Osteocyte (in vitro differentiated cells): ENCODE measurements around the gene CYB561A3. TPM values are rescaled to one million over a fixed set of nuclear protein-coding genes. Genes with fewer than 3 reads are reported as not detected.

Experiments used
- DNase-seq: peaks from one replicate; pipeline ENCODE4 v3.0.0; 2021; ENCODE audit warnings: mixed read lengths; ENCODE audit not compliant: unreplicated experiment; ENCODE audit errors: extremely low spot score
- H3K27ac Mint-ChIP-seq: one replicate; pipeline ENCODE4 v1.8.0; 2021; ENCODE audit warnings: mild to moderate bottlenecking, mixed read lengths; ENCODE audit not compliant: unreplicated experiment
- H3K27me3 Mint-ChIP-seq: one replicate; pipeline ENCODE4 v1.8.0; 2021; ENCODE audit warnings: mixed read lengths; ENCODE audit not compliant: unreplicated experiment
- H3K36me3 Mint-ChIP-seq: one replicate; pipeline ENCODE4 v1.8.0; 2021; ENCODE audit warnings: mixed read lengths; ENCODE audit not compliant: unreplicated experiment
- H3K4me1 Mint-ChIP-seq: one replicate; pipeline ENCODE4 v1.8.0; 2021; ENCODE audit warnings: mixed read lengths; ENCODE audit not compliant: unreplicated experiment
- H3K4me3 Mint-ChIP-seq: one replicate; pipeline ENCODE4 v1.8.0; 2021; ENCODE audit warnings: mild to moderate bottlenecking, moderate library complexity, mixed read lengths; ENCODE audit not compliant: unreplicated experiment
- H3K9me3 Mint-ChIP-seq: one replicate; pipeline ENCODE4 v1.8.0; 2021; ENCODE audit warnings: mixed read lengths; ENCODE audit not compliant: unreplicated experiment
- total RNA-seq: library from RNA; stranded (reverse); gene quantifications from 2 replicates; pipeline ENCODE4 v1.2.1, GENCODE V29; 2021
- TF ChIP-seq, protein P1 (sequence below): fragments of 200-600 bp; sonication (generic); IDR thresholded peaks from 2 replicates; pipeline ENCODE4 v1.5.0; 2021; ENCODE audit warnings: antibody characterized with exemption, mild to moderate bottlenecking, moderate library complexity

CYB561A3 gene
- total RNA-seq, 1 donor from 2014 or later = 49.5 TPM

DNA sequence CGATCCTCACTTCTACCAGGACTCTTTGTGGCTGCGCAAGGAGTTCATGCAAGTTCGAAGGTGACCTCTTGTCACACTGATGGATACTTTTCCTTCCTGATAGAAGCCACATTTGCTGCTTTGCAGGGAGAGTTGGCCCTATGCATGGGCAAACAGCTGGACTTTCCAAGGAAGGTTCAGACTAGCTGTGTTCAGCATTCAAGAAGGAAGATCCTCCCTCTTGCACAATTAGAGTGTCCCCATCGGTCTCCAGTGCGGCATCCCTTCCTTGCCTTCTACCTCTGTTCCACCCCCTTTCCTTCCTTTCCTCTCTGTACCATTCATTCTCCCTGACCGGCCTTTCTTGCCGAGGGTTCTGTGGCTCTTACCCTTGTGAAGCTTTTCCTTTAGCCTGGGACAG, 7.0 kb upstream of the CYB561A3 start:
- H3K27me3 Mint-ChIP-seq = no peaks in the 10 kb centered on the region
- TF ChIP-seq, protein P1, sequence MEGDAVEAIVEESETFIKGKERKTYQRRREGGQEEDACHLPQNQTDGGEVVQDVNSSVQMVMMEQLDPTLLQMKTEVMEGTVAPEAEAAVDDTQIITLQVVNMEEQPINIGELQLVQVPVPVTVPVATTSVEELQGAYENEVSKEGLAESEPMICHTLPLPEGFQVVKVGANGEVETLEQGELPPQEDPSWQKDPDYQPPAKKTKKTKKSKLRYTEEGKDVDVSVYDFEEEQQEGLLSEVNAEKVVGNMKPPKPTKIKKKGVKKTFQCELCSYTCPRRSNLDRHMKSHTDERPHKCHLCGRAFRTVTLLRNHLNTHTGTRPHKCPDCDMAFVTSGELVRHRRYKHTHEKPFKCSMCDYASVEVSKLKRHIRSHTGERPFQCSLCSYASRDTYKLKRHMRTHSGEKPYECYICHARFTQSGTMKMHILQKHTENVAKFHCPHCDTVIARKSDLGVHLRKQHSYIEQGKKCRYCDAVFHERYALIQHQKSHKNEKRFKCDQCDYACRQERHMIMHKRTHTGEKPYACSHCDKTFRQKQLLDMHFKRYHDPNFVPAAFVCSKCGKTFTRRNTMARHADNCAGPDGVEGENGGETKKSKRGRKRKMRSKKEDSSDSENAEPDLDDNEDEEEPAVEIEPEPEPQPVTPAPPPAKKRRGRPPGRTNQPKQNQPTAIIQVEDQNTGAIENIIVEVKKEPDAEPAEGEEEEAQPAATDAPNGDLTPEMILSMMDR = no peak
- peaks cover 30% of the 10 kb centered on the region for H3K36me3 Mint-ChIP-seq
- peaks cover 14% of the 10 kb centered on the region for H3K4me1 Mint-ChIP-seq
- no peak overlapping the region for H3K4me3 Mint-ChIP-seq
- H3K27ac Mint-ChIP-seq = no peak overlapping the region
- H3K9me3 Mint-ChIP-seq = no peaks in the 10 kb centered on the region
- no peak for DNase-seq

DNA sequence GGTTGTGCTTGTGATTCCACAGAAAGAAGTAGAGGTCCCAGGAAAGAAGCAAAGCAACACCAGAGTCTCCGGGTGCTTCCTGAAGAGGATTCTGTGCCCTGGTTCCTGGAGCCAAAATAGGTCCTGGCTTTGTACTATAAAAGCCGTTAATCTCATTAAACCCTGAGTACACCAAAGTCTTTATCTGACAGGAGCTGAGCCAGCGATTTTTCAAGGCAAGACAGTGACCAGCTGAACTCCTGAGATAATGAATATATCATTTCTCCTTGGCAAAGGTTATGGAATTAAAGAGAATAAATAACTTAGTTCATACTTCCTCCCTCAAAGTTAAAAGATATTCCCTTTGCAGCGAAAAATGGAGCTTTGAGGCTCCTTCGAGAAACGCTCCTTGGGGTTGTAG, 5.7 kb upstream of the CYB561A3 start:
- Mint-ChIP-seq H3K4me1 (peaks cover 24% of the 10 kb centered on the region), H3K4me3 (no peak overlapping the region), H3K27me3 (no peaks in the 10 kb centered on the region), H3K36me3 (peaks cover 27% of the 10 kb centered on the region), H3K9me3 (no peaks in the 10 kb centered on the region), H3K27ac (no peak overlapping the region)
- no peak for DNase-seq
- TF ChIP-seq, protein P1 = no peak

DNA sequence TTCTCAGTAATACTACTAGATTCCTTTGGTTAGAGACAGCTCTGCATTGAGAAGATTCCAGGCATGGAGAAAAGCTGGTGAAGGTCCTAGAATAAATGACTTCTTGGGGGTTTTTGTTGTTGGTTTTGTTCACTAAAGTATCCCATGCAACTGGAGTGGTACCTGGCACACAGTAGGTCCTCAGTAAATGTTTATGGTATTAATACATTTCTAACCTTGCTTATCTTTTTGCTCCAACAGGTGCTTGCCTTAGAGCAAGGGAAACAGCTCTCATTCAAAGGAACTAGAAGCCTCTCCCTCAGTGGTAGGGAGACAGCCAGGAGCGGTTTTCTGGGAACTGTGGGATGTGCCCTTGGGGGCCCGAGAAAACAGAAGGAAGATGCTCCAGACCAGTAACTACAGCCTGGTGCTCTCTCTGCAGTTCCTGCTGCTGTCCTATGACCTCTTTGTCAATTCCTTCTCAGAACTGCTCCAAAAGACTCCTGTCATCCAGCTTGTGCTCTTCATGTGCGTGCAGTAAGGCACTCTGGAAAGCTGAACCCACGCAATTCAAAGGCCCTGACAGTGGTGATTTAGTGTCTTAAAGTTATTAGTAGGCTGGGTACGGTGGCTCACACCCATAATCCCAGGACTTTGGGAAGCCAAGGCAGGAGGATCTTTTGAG, 2.5 kb upstream of the CYB561A3 start:
- Mint-ChIP-seq H3K27me3 (no peaks in the 10 kb centered on the region), H3K9me3 (no peaks in the 10 kb centered on the region), H3K36me3 (peaks cover 16% of the 10 kb centered on the region), H3K27ac (no peak overlapping the region), H3K4me1 (peaks cover 36% of the 10 kb centered on the region), H3K4me3 (no peak overlapping the region)
- no peak for DNase-seq
- TF ChIP-seq, protein P1 = no peak

DNA sequence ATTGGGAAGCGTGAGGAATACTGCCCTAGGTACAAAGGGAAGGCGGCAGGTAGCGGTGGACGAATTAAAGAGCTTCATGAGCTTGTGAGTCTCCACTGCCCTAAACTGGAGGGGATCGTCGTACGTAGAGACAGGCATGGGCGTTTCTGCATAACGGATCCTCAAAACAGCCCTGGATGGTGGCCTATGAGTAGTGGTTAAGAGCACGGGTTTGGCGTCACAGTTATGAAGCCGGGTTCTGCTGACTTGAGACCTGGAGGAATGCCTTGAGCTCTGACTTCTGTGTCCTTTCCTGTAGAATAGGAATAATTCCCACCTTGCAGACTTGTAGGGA, 827 bp upstream of the CYB561A3 start:
- peaks cover 36% of the 10 kb centered on the region for H3K4me1 Mint-ChIP-seq
- no peak for DNase-seq
- peak overlapping the region; percentile 97 for H3K27ac Mint-ChIP-seq
- peaks cover 8% of the 10 kb centered on the region for H3K36me3 Mint-ChIP-seq
- H3K9me3 Mint-ChIP-seq = no peaks in the 10 kb centered on the region
- TF ChIP-seq, protein P1 = no peak
- peak overlapping the region; percentile 98 for H3K4me3 Mint-ChIP-seq
- H3K27me3 Mint-ChIP-seq = no peaks in the 10 kb centered on the region

DNA sequence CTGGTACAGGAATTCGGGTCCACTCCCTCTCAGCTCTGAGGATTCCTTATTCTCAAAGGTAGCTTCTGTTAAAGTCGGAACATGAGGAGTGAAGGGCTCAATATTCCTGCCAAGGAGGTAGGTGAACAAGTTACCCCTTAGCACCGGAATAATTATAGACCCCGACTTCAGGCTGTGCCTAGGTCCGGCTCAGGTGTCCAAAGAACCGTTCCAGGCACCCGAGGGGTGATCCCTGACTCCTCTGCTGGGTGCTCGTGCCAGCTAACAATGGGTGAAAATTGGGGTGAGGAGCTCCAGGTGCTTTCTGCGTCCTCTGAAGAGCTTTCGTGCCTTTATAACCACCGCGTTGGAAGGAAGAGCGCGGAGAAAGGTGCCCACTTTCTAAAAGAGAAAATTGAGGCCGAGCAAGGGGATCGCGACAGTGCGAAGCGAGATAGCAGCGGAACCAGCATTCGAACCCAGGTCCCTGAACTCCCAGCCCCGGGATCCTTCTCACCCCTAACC, 393 bp downstream of the CYB561A3 start:
- no peak for DNase-seq
- Mint-ChIP-seq H3K27me3 (no peaks in the 10 kb centered on the region), H3K4me3 (peak overlapping the region; percentile 98), H3K4me1 (peaks cover 31% of the 10 kb centered on the region), H3K27ac (peak overlapping the region; percentile 97), H3K36me3 (peaks cover 4% of the 10 kb centered on the region), H3K9me3 (no peaks in the 10 kb centered on the region)
- TF ChIP-seq, protein P1 = no peak
